IMR-90 (cell line): Measurements from ENCODE around the gene SEC14L6. TPM values are rescaled to one million over a fixed set of nuclear protein-coding genes. Genes with fewer than 3 reads are reported as not detected.

Experiments
- ATAC-seq: fragments of 200-7000 bp; cut with Tn5 transposase; 2 replicates; pipeline ENCODE4 v1.9.1; 2020; ENCODE audit warnings: low read depth, mild to moderate bottlenecking, moderate library complexity
- BruUV-seq: library from RNA; stranded (reverse); fragments of 400-500 nt; replicated peaks from 2 replicates; lab custom pipeline; 2021; lab: Mats Ljungman, UMichigan
- CTCF ChIA-PET: fragments of 300-600 bp; formaldehyde crosslinking; extraction: SDS; loops from one replicate; lab custom pipeline; 2021; ENCODE audit warnings: antibody characterized with exemption; lab: Yijun Ruan, JAX
- POLR2A ChIA-PET: fragments of 300-600 bp; sonication (Branson Sonifier 250); formaldehyde crosslinking; loops from one replicate; lab custom pipeline; 2022; ENCODE audit warnings: antibody characterized with exemption; ENCODE audit not compliant: unreplicated experiment; lab: Charles Lee
- DNase-seq: peaks from one replicate; pipeline ENCODE4 v3.0.0; 2013
- H2AFZ ChIP-seq: replicated peaks from 2 replicates; pipeline ENCODE3; 2013; ENCODE audit warnings: low read length, mild to moderate bottlenecking; ENCODE audit not compliant: poor library complexity
- H2AK5ac ChIP-seq: 2 replicates; pipeline ENCODE4 v1.6.1; 2013; ENCODE audit warnings: low read depth, low read length, inconsistent platforms
- H2AK9ac ChIP-seq: replicated peaks from 2 replicates; pipeline ENCODE3; 2013; ENCODE audit warnings: mild to moderate bottlenecking, low read depth, low read length, moderate library complexity; ENCODE audit not compliant: poor library complexity
- H2BK120ac ChIP-seq: 2 replicates; pipeline ENCODE4 v1.6.1; 2013; ENCODE audit warnings: low read depth, low read length, inconsistent platforms
- H2BK15ac ChIP-seq: 3 replicates; pipeline ENCODE4 v1.6.1; 2013; ENCODE audit warnings: low read depth, low read length, inconsistent platforms
- H2BK20ac ChIP-seq: 2 replicates; pipeline ENCODE4 v1.6.1; 2013; ENCODE audit warnings: low read depth, mild to moderate bottlenecking, inconsistent platforms, low read length, moderate library complexity
- H2BK5ac ChIP-seq: 2 replicates; pipeline ENCODE4 v1.6.1; 2013; ENCODE audit warnings: mild to moderate bottlenecking, low read depth, low read length, inconsistent platforms; ENCODE audit not compliant: poor library complexity, severe bottlenecking
- H3K14ac ChIP-seq: replicated peaks from 2 replicates; pipeline ENCODE4 v1.6.1; 2013; ENCODE audit warnings: low read depth, low read length, inconsistent platforms
- H3K18ac ChIP-seq: 2 replicates; pipeline ENCODE4 v1.6.1; 2013; ENCODE audit warnings: low read depth, low read length, control low read depth
- H3K23ac ChIP-seq: 2 replicates; pipeline ENCODE4 v1.6.1; 2013; ENCODE audit warnings: low read depth, low read length, inconsistent platforms
- H3K27ac ChIP-seq: 2 replicates; pipeline ENCODE4 v1.5.1; 2013; ENCODE audit warnings: mild to moderate bottlenecking, control low read depth, low read length; ENCODE audit not compliant: insufficient read depth
- H3K27me3 ChIP-seq: 2 replicates; pipeline ENCODE4 v1.6.1; 2013; ENCODE audit warnings: low read length; ENCODE audit not compliant: control insufficient read depth, insufficient read depth
- H3K36me3 ChIP-seq: 2 replicates; pipeline ENCODE4 v1.6.1; 2013; ENCODE audit warnings: low read length, mixed read lengths; ENCODE audit not compliant: control insufficient read depth, insufficient read depth
- H3K4ac ChIP-seq: 2 replicates; pipeline ENCODE4 v1.6.1; 2013; ENCODE audit warnings: low read depth, low read length, inconsistent platforms
- H3K4me1 ChIP-seq: 2 replicates; pipeline ENCODE4 v1.6.1; 2013; ENCODE audit warnings: low read length, mixed read lengths; ENCODE audit not compliant: control insufficient read depth, insufficient read depth
- H3K4me2 ChIP-seq: 2 replicates; pipeline ENCODE4 v1.6.1; 2013; ENCODE audit warnings: low read depth, mild to moderate bottlenecking, control low read depth, low read length, moderate library complexity
- H3K4me3 ChIP-seq: 2 replicates; pipeline ENCODE4 v1.5.1; 2013; ENCODE audit warnings: low read depth, mild to moderate bottlenecking, control low read depth, low read length, moderate library complexity; ENCODE audit not compliant: insufficient read depth
- H3K56ac ChIP-seq: 2 replicates; pipeline ENCODE4 v1.6.1; 2013; ENCODE audit warnings: low read length, inconsistent platforms; ENCODE audit not compliant: insufficient read depth; ENCODE audit errors: extremely low read depth
- H3K79me1 ChIP-seq, 2 experiments: 2 replicates each; pipeline ENCODE4 v1.6.1; 2013; ENCODE audit warnings: low read length in 2 of 2, inconsistent platforms in 1 of 2, low read depth in 1 of 2
- H3K9ac ChIP-seq: 2 replicates; pipeline ENCODE4 v1.6.1; 2013; ENCODE audit warnings: low read depth, low read length, control low read depth
- H3K9me1 ChIP-seq: 2 replicates; pipeline ENCODE4 v1.6.1; 2013; ENCODE audit warnings: low read length, inconsistent platforms; ENCODE audit not compliant: insufficient read depth
- H3K9me3 ChIP-seq: 2 replicates; pipeline ENCODE4 v1.6.1; 2013; ENCODE audit warnings: low read length; ENCODE audit not compliant: control insufficient read depth, insufficient read depth
- H4K20me1 ChIP-seq: 2 replicates; pipeline ENCODE4 v1.6.1; 2013; ENCODE audit warnings: low read length, inconsistent platforms; ENCODE audit not compliant: insufficient read depth
- H4K5ac ChIP-seq: 2 replicates; pipeline ENCODE4 v1.6.1; 2013; ENCODE audit warnings: mild to moderate bottlenecking, low read depth, low read length, control low read depth
- H4K8ac ChIP-seq, 2 experiments: 2 replicates each; pipeline ENCODE4 v1.6.1; 2013; ENCODE audit warnings: low read depth in 2 of 2, low read length in 2 of 2, control low read depth in 1 of 2, inconsistent platforms in 1 of 2
- H4K91ac ChIP-seq: 2 replicates; pipeline ENCODE4 v1.6.1; 2013; ENCODE audit warnings: low read depth, low read length, inconsistent platforms; ENCODE audit not compliant: insufficient read depth
- SMC3 ChIP-seq: fragments of 150-350 bp; IDR thresholded peaks from 2 replicates; pipeline ENCODE4 v1.6.1; 2016; ENCODE audit warnings: low read depth, mild to moderate bottlenecking, antibody characterized with exemption, low read length, moderate library complexity
- WGBS, 2 experiments: methylation state at CpG; one replicate each; pipeline versions ENCODE4 v1.1.5 to v1.1.7; 2013; ENCODE audit warnings: missing lambda C conversion rate in 2 of 2; ENCODE audit not compliant: insufficient read length in 1 of 2; ENCODE audit errors: extremely low coverage in 2 of 2; 5-methylcytosine and 5-hydroxymethylcytosine counted together
- dilution Hi-C: fragments of 300-500 bp; cut with HindIII; formaldehyde crosslinking; loops from one replicate; pipeline ENCODE4 v1.14.3; 2018; ENCODE audit warnings: low sequenced_read_pairs; ENCODE audit not compliant: unreplicated experiment
- in situ Hi-C: fragments of 300-500 bp; cut with MboI; formaldehyde crosslinking; loops from 3 replicates; pipeline ENCODE4 v1.14.3; 2019; ENCODE audit warnings: low sequenced_read_pairs, inconsistent platforms, mixed read lengths
- intact Hi-C: fragments of 100-400 bp; cut with micrococcal nuclease; formaldehyde crosslinking; loops from 2 replicates; pipeline ENCODE4 v1.10.0; 2022
- polyA plus RNA-seq, 3 experiments: library from polyadenylated mRNA; depleted of rRNA; stranded (reverse); fragments of >200 nt; gene quantifications; 2 replicates each; pipeline ENCODE4 v1.2.3, GENCODE V29; 2012; ENCODE audit warnings: low replicate concordance in 1 of 3
- total RNA-seq: library from RNA; depleted of rRNA; stranded (reverse); fragments of >200 nt; gene quantifications from 2 replicates; pipeline ENCODE4 v1.2.3, GENCODE V29; 2012

Gene SEC14L6
- total and polyA plus RNA-seq, 2 of the 4 experiments (the other 2 are of a cell fraction) = 0.09 TPM; not detected in 1

DNA sequence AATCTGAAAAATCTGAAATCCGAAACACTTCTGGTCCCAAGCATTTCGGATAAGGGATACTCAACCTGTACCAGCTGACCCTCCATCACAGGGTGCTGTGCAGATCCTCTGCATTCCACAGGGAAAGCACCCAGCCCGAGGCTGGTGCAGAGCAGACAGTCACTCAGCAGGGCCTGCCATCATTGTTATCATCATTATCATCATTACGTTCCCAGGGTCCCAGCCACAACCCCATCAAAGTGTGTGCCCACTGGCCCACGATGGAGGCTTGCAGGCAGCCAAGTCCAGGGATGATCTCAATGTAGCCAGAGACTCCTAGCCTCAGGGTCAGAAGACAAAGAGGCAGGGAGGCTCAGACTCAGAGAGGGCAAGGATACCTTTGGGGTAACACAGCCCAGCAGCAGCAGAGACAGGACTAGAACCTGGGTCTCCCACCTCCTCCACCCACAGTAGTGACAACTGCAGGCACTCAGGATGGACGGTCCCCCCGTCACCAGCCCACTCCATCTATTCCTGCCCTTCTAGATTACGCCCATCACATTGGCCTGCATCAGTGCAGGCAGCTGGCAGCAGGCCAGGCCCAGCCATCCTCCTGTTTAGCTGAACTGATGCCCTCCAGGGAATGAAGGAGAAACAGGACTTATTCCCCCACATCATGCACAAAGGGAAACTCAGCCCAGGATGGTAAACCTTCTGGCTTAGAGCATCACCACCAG is 17.7 kb upstream of the SEC14L6 start:
- Histone ChIP-seq H3K4me3 (no peak overlapping the region), H3K9ac (no peak overlapping the region), H3K4me2 (no peak overlapping the region), H4K20me1 (no peaks in the 10 kb centered on the region), H3K27me3 (peaks cover 46% of the 10 kb centered on the region), H4K5ac (no peak overlapping the region), H2AK5ac (no peak overlapping the region), H2AK9ac (no peak overlapping the region), H2BK120ac (no peak overlapping the region), H3K27ac (no peak overlapping the region), H3K56ac (no peak overlapping the region), H3K9me1 (no peaks in the 10 kb centered on the region), H3K4ac (no peak overlapping the region), H2BK15ac (no peak overlapping the region), H3K23ac (no peak overlapping the region), H4K8ac (no peak overlapping the region), H3K4me1 (no peaks in the 10 kb centered on the region), H2BK20ac (no peak overlapping the region), H3K36me3 (no peaks in the 10 kb centered on the region), H3K18ac (no peak overlapping the region), H2AFZ (no peak overlapping the region), H3K79me1 (no peaks in the 10 kb centered on the region), H3K14ac (no peak overlapping the region), H4K91ac (no peak overlapping the region), H3K9me3 (no peaks in the 10 kb centered on the region), H2BK5ac (no peak overlapping the region)
- dilution Hi-C loops (no loop called here), in situ Hi-C loops (no loop called here), intact Hi-C loops (loop anchor here (1.0 kb wide), 1 partner anchor 23 kb away; no protein-coding TSS in a partner anchor)
- CTCF ChIA-PET = interaction anchor here (0.6 kb wide), 1 partner anchor 127 kb away, joined by 4 read pairs; no protein-coding TSS in a partner anchor
- ATAC-seq = no peak
- no peak for DNase-seq
- POLR2A ChIA-PET = no interaction called here
- TF ChIP-seq SMC3 = no peak
- 54% methylated on average over 5 of the region's 8 CpGs; no CpG with 5 or more reads in 1 of the 2 experiments for WGBS, 2 experiments
- no TSS peak for BruUV-seq
